NCI-H146 treated with DMSO at 0.1 percent for 48 hours (cell line): Measurements from ENCODE around the gene TRPM2.

Experiments used
- DNase-seq: peaks from one replicate; lab custom pipeline; 2025; ENCODE audit not compliant: unreplicated experiment; lab: John Stamatoyannopoulos, UW

Gene TRPM2

DNA sequence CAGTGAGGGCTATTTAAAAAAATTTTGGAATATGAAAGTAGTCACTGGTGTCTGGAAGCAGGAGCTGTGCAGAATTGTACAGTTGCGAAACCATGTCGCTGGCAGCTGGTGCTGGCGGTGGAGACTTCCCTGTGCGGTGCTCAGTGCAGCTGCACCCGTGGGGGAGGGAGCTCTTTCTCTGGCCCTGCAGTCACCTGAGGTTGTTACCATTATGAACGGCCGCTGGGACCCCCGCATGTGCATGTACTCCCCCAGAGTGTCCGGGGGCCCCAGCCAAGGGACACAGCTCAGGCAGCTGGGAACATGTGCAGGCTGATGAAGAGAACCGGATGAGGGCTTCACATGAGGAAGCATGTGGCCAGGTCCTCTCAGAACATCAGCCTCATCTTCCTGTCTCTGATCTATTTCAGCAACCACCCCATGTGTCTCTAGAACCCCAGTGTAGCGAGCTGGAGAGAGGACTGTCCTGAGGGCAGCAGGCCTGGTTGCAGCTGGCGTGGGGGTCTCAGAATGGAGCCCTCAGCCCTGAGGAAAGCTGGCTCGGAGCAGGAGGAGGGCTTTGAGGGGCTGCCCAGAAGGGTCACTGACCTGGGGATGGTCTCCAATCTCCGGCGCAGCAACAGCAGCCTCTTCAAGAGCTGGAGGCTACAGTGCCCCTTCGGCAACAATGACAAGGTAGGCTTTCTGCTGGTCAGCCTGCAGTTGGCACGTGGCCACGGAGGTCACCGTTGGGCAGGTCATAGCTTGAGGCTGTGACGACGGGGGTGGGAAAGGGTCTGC, at the start of gene TRPM2:
TSS of gene TRPM2 (plus strand) at position 431 of the 780 bp plus-strand sequence. CDS start at position 511, 80 bp downstream.
- DNase-seq = no peak

DNA sequence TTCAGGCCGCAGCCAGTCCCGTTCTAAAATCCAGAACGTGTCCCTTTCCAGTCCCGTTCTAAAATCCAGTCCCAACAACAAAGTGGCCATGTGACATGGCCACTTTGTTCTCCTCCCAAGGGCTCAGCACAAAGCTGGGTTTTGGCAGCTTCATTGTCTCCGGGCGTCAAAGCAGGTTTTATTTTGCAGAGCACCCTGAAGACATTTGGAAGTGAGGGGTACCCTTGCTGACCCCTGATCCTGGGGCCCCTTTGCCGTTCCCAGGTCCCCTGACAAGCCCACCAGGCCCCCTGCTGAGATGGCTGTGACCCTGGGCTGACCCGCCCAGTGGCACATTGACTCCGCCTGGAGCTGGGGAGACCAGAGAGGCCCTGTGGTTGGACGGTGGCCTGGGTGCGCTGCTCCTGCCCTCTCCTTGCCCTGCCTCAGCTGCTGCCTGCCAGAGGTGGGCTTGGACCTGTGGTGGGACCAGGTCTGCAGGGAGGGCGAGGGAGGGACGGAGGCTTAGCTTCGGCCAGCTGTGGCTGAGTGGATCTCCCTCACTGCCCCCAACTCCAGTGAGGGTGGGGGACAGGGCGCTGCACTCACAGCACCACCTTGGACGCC, 49.3 kb upstream of the TRPM2 start:
- no peak for DNase-seq

DNA sequence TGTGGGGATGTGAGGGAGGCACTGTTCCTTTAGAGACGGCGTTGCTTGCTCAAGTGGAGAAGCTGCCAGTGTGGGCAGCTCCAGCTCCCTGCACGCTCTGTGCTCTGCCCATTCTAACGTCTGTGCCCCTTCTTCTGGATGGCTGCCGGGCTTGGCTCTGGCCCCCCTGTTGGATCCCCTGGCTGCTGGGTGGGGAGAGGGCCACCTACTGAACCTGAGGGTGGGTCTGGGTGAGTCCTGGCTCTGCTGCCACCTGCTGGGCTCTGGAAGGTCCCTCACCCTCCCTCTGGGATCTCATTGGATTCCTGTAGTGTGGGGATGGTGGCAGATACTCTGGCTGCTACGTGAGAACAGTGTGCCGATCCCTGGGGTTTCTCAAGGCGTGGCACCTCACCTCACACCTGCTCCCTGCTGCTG, 48.5 kb upstream of the TRPM2 start:
- no peak for DNase-seq

DNA sequence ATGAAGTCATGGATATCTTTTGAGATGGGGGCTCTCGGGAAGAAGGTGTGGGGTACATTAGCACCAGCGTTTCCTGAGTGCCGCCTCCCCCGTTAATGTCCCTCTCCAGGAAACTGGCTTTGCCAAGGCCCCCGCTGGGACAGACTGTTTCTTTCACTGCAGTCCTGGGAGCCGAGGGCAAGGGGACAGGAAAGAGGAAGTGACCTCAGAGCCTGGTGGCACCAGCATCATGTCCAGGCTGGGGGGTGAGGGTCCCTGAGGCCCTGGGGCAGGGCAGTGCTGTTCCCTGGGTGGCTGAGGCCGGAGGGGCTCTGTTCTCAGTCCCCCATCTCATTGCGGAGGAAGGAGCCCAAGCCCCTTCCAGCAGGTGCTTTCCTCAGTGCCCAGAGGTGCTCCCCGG, 47.7 kb upstream of the TRPM2 start:
- DNase-seq = no peak

DNA sequence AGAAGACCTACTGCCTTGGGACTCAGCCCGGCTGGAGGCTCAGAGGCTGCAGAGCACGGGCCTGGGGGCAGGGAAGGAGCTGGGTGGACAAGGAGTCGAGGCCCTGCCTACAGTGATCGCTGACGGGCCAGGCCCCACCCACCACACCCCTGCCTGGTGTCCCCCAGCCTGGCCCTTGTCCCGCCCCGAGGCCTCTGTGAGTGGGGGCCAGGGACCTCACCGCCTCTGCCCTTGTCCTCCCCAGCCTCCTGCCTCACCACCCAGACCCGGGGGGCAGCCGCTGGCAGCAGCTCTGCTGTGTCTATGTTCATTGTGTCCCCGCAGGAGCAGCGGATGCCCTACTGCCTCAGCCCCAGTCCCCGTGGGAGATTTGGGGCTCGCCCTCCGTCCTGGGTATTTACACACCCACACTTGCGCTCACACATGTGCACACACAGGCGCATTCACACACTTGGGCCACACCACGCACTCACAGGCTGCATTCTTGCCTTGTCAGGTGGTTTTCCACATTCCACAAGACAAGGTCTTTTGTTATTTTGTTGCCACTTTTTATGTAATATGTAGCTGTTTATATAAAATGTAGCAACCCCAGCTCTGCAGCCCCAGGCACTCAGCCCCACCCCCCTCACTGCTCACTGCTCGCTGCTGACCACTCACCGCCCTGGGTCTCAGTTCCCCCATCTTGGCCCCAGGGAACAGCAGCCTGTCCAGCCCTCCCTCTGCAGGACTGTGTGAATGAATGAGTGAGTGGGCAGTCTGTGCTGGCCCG, 46.3 kb upstream of the TRPM2 start:
- DNase-seq = no peak

DNA sequence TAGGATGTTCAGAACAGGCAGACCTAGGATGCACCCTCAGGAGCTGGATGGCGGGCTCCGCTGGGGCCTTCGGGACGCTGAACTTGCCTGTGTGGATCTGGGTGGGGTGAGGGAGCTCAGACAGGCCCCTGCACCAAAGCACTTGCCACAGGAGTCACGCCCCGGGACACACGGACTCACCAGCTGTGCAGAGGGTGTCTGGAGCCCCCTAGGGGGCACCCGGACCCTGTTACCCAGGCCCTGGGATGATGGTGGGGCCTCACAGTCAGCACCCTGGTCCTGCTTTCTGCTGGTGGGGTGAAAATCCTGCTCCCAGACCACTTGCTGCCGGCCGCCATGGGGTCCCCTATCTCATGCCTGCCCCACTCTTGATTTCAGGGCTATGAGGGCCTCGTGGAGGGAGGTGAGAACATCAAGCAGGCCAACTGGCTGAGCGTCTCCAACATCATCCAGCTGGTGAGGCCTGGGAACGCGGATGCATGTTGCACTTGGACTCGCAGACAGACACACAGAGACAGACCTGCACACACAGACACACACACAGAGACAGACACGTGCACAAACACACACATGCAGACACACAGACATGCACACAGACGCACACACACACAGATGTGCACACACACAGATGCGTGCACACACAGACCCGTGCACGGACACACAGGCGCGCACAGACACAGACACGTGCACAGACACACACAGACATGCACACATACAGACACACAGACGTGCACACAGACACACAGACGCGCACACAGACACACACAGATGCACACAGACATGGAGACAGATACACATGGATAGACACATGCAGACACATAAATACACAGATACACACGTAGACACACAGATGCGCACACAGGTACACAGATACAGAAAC, 42.6 kb upstream of the TRPM2 start:
- DNase-seq = no peak

DNA sequence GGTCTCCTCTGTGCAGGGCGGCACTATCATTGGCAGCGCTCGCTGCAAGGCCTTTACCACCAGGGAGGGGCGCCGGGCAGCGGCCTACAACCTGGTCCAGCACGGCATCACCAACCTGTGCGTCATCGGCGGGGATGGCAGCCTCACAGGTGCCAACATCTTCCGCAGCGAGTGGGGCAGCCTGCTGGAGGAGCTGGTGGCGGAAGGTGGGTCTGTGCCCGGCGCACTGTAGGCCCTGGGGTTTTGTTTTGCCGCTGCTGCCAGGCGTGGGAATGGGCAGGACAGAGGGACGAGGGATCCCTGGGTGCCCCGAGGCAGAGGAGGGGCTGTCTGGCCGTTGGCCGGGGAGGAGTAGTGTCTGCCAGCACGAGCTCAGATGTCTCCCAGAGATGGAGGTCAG, 41.3 kb upstream of the TRPM2 start:
- DNase-seq = no peak

DNA sequence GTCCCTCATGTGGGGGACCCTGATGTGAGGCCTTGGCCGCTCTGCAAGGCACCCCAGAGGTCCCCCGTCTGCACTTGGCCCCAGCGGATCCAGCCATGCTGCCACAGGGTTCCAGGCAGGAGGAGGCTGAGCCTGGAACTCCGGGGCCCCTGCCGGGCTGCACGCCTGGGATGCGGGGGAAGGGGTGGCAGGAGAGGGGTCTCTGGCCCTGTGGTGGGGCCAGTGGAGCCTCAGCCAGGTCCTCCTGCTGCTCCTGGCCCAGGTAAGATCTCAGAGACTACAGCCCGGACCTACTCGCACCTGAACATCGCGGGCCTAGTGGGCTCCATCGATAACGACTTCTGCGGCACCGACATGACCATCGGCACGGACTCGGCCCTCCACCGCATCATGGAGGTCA, 40.7 kb upstream of the TRPM2 start:
- no peak for DNase-seq

DNA sequence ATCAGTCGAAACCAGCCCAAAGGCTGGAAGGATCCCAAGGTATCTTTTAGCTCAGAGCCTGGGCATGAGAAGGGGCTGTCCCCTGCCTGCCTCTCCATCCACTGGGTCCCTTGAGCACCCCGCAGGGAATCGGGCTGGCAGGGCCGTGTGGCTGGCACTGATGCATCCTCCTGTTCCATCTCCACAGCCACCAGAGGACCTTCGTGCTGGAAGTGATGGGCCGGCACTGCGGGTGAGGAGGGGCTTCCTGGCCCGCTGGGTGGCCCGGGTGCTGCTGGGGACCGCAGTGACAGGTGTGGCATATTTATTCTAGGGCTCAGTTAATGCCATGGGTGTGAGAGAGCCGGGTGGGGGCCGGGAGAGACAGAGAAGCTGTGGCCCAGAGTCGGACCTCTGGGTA, 40.0 kb upstream of the TRPM2 start:
- no peak for DNase-seq

DNA sequence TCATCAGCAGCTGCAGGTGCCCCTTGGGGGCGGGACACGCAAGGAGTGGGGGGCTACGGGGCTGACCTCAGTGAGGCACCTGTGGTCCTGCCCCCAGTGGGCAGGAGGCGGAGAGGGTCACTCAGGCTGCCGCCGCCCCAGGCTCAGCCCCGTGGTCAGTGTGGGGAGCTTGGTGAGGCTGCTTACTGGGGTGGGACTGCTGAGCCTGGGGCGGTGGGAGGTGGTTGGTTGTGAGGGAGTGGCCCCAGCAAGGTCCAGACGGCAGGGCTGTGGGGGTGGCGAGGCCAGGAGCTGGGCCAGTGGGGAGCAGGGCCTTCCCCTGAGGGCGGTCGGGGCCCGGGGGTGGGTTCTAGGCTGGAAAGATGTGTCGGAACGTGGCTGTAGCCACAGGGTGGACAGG, 39.3 kb upstream of the TRPM2 start:
- DNase-seq = no peak

DNA sequence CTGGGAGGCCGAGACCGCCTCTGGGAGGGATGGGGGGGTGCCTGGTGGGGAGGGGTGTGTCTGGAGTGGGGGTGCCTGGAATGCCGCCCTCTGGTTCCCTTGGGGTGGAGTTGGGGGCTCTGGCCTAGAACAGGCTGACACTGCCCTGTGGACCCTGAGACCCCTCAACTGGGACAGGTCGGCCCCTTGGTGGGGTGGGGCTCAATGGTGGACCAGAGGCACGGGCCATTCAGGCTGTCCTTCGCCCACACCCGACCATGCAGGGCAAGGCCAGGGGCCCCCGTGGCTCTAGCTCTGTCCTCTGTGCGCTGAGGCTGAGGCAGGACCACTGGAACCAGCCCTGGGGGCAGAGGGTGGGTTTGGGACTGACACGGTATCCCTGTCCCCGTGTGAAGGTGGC, 38.9 kb upstream of the TRPM2 start:
- DNase-seq = no peak

DNA sequence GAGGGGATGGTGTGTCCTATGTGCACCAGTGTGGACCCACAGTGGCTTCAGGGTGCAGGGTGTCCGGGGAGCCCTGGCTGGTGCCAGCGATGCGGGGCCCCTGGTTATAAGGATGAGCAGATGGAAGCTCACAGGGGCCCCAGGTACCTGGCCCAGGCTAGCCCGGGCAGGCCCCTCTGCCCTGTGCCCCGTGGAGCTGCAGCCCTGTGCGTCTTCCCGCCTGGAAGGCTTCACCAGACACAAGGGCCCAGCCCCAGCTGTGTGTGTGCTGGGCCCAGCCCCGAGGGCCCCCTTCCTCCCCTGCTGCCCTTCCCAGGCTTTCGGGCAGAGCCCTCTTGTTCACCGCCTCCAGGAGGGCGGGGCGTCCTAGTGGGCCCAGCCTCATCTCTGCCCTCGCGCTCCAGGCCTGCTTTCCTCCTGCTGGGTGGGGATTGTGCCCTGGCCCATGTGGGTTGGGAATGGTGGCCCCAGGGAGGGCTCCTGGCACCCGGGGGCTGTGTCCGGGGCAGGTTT, 37.7 kb upstream of the TRPM2 start:
- DNase-seq = no peak

DNA sequence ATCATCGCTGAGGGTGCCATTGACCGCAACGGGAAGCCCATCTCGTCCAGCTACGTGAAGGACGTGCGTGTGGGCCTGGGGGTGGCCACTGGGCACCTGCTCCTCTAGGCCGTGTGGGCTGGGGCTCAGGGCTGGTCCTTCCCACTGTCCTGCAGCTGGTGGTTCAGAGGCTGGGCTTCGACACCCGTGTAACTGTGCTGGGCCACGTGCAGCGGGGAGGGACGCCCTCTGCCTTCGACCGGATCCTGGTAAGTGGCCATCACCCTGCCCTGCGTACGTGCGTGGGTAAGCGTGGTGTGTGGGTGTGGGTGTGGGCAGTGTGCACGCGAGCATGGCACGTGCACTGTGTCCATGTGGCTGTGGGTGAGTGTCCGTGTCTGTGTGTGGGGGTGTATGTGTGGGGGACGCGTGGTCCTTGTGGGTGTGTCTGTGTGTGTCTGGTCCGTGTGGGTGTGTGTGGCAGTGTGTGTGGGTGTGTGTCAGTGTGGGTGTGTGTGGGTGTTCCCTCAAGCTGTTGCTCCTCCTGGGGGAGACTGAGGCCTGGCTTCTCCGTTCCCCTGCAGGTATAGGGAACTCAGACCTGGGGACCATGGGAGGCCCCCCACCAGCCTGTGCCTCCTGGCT, 37.0 kb upstream of the TRPM2 start:
- DNase-seq = no peak

DNA sequence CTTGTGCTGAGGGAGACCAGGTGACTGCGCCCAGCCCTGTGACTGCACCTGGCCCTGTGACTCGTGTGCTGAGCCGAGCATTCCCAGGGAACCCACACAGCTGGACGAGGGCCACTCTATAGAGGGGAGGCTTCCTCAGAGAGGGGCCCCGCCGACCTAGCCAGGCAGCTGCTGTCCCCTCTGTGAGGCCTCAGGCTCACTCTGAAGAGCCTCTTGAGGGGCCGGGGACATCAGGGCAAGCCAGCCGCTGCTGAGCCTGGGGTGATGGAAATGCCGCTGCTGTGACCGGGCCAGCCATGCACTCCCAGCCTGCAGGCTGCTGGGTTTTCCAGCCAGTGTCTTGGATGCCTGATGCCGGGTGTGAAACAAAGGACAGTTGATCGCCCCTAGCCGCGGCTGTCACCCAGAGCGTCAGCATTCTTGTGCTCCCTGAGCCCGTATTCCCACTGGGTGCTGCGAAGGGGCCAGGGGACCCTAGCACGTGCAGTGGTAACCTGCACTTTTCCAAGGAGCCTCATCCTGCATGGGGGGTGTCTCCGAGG, 36.1 kb upstream of the TRPM2 start:
- DNase-seq = no peak

DNA sequence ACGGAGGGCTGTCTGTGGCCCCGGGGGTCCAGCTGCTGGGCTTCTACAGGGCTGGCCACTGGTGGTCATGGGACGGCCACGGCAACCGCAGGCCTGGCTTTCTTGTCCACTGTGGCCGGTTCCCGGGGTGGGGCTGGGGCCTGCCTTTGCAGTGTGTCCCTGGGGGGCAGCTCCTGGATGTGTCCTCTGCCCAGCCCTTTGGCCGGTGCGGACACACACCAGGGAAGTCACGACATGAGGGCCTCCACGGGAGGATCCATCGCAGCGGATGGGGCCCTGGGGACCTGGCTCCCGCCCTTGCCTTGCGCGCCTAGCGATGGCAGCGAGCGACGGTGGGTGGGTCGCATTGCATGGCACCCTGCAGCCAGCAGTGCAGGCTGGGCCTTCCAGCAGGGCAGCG, 35.5 kb upstream of the TRPM2 start:
- DNase-seq = no peak

DNA sequence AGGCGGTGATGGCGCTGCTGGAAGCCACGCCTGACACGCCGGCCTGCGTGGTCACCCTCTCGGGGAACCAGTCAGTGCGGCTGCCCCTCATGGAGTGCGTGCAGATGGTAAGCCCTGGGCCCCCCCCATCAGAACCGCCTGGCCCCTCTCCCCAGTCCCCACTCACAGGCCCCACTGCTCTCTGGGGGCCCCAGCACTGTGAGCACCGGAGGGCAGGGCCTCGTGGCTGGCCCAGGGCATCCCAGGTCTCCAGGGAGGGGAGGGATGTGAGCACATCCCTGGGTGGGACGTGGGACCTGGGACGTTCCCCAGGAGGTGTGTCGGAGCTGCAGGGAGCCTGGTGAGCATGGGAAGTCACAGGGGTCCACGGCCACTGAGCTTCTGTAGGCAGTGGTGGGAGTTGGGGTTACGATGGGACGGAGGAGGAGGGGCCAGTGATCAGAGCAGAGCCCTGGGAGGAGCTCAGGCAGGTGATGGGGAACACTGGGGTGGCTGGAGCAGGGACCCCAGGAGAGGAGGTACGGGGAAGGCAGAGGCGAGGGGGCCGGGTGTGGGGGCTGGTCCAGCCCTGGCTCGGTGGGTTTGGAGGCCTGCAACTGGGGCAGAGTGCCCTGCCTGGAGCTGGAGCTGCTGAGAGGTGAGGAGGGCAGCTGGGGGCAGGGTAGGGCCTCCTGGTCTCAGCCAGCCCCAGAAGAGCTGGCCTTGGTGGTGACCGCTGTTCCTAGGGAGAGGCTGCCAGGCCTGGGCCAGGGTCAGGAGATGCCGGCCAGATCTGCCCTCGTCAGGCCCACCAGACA, 34.7 kb upstream of the TRPM2 start:
- no peak for DNase-seq

DNA sequence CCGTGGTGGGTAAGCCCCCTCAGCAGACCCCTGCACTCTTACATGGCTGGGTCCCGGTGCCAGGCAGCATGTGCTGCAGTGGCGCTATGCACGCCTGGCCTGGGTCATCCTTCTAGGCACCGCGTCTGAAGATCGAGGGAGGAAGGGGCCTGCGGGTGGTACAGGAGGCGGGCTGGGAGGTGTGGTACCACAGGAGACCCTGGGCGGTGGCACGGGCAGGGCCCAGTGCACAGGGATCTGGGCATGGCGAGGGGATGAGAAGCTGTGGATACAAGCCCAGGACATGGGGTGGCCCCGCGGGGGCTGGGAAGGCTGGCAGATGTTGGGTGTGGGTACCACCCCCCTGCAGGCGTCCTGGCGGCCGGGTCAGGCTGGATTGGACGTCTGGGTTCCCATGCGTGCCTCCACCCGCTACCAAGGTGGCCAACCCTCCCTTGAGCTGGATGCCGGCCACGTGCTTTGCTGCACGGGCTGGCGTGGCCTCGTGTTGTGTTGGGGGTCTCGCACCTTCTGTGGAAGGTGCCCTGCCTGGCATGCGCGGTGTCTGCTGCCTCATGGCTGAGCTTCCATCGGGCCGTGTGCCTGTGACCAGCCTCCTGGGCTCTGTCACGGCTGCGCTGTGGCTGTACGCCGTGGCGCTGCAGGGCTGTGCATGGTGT, 33.9 kb upstream of the TRPM2 start:
- DNase-seq = no peak

DNA sequence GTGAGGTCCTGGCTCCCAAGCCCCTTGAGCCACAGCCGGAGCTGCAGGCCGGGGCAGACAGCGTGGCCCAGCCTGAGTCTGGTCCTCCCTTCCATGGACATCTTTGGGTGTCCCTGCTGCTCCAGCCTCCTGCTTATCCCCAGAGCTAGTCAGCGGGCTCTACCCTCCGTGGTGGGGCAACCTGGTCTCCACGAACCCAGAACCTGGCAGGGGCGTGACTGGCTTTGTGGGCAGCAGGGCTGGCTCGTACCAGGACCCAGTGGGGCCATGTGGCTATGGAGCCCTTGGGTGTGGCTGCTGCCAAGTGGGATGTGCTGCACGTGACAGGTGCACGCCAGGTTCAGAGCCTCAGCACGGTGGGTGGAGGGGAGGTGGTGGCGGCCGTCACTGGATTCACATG, 32.6 kb upstream of the TRPM2 start:
- no peak for DNase-seq
